NCI-H2196 treated with DMSO at 0.1 percent for 48 hours (cell line): ENCODE results near the gene ANAPC13.

ENCODE experiments used
- DNase-seq: peaks from one replicate; lab custom pipeline; 2025; ENCODE audit not compliant: unreplicated experiment; lab: John Stamatoyannopoulos, UW

ANAPC13 gene, protein sequence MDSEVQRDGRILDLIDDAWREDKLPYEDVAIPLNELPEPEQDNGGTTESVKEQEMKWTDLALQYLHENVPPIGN

DNA sequence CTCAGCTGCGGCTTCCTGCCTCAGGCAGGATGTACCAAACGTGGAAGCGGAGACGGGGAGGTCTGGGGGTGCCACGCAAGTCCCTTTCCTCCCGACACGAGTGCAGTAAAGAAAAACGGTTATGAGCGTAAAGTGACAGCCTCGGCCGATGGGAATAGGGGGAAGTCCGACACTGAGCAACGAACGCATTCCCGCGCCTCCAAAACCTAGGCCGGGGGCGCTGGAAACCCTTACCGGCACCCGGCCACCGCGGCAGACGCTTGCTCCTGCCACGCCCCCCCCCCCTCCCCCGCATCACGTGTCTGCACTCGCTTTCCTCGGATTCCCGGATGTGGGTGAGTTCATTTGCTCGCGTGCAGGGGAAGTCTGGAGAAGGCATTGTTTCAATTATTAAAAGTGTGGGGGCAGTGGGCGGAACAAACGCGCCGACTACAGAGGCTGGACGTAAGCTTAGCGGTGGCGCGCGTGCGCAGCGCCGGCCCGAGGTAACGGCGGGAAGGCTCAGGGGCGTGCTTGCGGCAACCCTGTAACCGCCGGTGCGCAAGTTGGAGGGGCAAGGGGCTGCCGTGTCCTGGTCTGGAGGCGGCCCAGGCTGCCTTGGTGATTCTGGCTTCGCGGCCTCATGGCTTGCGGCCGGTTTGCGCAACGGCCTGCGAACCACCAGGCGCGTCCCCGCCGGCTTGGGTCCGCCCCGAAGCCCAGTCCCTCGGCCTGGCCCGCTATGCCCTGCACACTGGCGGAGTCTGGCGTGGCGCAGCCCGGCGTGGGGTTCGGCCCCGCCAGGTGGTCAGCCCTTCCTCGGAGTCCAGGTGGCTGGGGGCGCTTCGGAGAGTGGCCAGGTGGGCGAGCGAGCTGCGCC, at the start of gene ANAPC13, which contains the start of gene CEP63:
Gene ANAPC13, minus strand, starts transcription at position 268 of the 859 bp plus-strand sequence. CDS start 3,081 bp downstream, outside the sequence.
Gene CEP63, plus strand, starts transcription at position 340 of the 859 bp plus-strand sequence. CDS start 9,264 bp downstream, outside the sequence.
- DNase-seq, result peak; percentile 99

DNA sequence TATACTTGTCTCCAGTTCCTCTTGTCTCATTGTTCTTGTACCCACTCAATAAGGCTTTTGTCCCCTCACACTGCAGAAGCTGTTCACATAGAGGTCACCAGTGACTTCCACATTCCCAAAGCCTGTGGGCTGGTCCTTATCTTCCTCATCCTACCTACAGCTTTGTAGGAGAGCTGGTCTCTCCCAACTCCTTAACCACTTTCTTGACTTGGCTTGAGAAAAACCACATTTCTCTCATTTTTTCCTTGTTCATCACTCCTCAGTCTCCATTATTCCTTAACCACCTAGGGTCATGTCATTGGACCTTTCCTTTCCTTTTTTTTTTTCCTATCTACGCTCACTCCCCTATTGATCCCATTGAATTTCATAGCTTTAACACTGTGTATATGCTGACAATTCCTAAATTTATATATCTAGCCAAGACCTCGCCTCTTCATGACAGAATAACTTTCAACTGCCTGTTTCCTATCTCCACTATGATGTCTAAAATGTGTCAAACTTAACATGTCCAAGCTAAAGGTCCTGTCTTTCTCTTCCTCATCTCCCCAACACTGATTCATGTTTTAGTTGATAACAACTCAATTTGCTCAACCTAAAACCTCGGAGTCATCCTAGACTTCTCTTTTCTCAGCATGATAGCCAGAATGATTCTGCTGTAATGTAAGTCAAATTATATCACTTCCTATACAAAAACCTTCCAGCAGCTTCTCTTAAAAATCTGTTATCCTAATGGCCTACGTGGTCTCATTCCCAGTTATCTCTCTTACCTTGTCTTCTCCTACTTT, 49.6 kb upstream of the ANAPC13 start:
- DNase-seq, result no peak

DNA sequence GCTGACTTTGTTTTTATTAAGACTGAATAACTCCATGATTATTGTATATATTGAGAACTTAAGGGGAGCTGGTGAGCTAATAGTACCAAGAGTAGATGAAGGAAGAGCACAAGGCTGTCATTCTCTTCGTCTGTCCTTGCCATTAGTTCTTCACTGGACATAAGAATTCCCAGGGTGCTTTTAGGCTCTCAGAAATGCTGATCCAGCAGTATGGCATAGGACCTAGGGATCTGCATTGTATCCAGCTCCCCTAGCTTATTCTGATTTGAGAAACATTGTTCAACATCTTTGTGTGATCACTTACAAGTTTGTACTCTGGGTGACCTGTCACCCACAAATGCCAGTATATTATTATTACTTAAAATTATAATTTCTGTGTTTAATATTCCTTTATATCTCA, 47.7 kb upstream of the ANAPC13 start:
- DNase-seq, result no peak

DNA sequence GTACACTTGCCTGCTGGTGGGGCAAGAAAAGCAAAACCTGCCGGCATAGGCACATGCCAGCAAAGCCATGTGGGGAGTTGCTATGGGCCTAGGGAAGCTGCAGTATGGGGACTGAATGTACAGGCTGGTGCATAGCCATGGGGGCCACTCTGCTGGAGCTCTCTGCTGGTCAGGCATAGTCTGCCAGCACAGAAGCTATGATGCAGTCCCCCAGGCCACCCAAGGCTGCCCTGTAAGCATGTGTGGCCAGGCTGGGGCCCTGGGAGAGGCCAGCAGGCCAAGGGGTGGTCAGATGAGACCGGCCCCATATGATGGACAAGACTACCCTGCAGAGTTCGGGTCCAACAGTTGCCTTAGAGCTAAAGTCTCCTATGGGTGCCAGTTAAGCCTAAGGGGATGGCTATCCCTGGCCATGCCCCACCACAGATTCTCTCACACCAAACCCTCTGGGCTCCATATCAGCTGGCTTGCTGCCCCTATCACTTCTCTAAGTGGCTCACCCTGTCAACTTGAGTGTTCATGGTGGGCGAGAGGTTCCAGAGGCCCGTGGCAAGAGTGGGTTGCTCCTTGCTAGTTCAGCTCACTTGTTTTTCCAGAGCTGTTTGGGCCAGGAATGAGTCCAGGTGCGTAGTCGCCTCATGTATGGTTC, 41.9 kb upstream of the ANAPC13 start:
- DNase-seq, result no peak

DNA sequence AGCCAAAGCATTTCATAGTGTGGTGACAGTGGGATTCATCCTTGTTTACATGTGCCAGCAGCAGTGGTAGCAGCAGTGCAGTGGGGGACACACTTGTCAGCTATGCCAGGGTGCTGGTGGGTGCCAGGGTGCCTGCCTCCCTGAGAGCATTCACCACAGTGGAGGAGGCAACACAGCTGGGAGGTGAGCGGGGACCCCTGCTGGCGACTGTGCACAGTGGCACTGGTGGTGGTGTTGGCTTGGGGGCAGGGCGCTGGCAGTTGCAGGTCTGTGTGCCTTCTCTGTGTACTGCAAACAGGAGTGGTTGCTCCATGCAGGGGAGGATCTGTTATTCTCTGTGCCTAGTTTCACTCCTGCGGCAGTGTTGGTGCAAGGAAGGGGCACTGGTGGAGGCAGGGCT, 41.3 kb upstream of the ANAPC13 start:
- DNase-seq, result no peak

DNA sequence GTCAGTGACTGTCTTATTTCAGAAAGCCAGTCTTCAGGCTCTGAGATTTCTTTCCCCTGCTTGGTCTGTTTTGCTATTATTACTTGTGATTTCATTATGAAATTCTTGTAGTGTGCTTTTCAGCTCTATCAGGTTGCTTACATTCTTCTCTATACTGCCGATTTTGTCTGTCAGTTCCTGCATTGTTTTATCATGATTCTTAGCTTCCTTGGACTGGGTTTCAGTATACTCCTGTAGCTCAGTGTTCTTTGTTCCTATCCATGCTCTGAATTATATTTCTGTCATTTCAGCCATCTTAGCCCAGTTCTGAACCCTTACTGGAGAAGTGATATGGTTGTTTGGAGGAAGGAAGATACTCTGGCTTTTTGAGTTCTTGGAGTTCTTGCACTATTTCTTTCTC, 40.5 kb upstream of the ANAPC13 start:
- no peak for DNase-seq

DNA sequence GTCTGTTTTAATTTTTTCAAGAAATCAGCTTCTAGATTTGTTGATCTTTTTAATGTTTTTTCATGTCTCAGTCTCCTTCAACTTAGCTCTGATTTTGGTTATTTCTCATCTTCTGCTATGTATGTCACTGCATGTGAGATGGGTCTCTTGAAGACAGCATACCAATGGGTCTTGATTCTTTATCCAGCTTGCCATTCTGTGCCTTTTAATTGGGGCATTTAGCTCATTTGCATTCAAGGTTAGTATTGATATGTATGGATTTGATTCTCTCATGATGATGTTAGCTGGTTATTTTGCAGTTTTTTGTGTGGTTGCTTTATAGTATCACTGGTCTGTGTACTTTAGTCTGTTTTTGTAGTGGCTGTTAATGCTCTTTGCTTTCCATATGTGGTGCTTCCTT, 39.5 kb upstream of the ANAPC13 start:
- no peak for DNase-seq

DNA sequence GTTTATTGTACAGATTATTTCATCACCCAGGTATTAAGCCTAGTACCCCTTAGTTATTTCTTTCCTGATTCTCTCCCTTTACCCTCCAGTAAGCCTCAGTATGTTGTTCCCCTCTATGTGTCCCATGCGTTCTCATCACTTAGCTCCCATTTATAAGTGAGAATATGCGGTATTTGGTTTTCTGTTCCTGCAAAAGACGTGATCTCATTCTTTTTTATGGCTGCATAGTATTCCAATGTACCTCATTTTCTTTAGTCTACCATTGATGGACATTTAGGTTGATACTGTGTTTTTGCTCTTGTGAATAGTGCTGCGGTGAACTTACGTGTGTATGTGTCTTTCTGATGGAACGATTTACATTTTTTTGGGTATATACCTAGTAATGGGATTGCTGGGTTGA, 36.8 kb upstream of the ANAPC13 start:
- DNase-seq, result no peak

DNA sequence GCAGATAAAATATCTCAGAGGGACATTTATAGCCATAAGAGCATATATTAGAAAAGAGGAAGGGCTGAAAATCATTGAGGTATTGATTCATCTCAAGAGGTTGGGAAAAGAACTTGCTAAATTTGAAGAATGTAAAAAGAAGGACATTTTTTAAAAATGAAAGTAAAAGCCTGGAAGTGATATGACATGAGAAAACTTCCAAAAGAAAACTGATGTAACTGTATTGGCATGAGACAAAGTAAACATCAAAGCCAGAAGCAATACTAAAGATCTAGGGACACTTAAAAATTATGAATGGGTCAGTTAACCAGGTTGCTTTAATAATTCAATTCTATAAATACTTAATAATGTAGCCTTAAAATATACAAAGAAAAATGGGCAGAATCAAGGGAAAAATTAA, 32.0 kb upstream of the ANAPC13 start:
- no peak for DNase-seq

DNA sequence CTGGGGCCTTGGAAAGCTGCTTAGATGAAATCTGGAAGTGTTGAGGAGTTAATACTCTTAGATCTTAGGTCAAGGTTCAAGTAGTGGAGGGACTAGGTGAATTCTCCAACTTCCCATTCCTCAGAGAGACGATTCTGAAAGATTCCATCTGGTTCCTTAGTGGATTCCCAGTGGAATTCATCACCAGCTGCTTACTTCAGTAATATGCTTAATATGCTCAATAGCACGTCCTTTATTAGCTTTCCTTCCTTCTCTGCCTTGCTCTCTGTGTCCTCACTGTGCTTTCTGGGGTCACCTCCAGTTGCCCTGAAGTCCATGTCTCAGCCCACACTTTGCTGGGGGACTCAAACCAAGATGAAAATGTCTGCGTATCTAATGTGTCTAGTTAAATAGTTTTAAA, 31.1 kb upstream of the ANAPC13 start:
- DNase-seq, result no peak

DNA sequence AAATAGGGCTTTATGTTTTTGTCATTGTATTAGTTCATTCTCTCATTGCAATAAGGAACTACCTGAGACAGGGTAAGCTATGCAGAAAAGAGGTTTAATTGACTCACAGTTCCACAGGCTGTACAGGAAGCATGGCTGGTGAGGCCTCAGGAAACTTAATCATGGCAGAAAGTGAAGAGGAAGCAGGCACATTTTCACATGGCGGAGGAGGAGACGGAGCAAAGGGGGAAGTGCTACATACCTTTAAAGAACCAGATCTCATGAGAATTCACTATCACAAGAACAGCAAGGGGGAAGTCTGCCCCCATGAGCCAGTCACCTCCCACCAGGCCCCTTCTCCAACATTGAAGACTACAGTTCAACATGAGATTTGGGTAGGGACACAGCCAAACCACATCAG, 25.7 kb upstream of the ANAPC13 start:
- DNase-seq, result no peak

DNA sequence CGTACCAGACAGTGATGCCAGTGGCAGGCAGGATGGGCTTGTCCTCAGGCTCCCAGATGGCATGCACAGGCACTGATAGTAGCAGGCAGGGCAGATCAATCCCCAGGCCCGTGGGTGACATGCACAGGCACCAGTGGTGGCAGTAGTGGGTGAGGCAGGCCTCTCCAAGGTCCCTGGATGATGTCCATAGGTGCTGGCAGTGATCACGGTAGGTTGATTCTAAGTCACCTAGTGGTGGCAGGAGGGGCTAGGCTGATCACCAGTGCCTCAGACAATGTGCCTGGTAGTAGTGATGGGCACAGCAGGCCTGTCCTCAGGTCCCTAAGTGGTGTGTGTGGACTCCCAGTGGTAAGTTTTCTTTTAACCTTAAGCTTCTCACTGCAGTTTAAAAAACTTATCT, 19.7 kb upstream of the ANAPC13 start:
- no peak for DNase-seq

DNA sequence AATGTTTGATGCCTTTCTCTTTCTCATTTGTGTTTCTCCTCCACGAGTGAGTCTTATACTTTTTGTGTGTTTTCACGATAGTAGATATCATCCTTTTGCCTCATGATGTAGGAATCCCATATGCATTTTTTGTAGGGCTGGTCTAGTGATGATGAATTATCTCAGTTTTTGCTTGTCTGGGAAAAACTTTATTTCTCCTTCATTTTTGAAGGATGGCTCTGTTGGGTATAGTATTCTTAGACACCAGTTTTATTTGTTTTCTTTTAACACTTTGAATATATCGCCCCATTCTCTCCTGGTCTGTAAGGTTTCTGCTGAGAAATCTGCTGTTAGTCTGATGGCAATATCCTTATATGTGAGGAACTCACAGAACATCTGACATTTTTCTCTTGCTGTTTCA, 18.3 kb upstream of the ANAPC13 start:
- DNase-seq, result no peak

DNA sequence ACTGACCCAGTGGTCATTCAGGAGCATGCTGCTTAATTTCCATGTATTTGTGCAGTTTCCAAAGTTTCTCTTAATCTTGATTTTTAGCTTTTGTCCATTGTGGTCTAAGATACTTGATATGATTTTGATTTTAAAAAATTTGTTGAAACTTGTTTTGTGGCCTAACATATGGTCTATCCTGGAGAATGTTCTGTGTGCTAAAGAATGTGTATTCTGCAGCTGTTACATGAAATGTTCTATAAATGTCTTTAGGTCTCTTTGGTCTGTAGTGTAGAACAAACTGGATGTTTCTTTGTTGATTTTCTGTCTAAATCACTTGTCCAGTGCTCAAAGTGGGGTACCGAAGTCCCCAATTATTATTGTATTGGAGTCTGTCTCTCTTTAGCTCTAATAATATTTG, 17.5 kb upstream of the ANAPC13 start:
- no peak for DNase-seq

DNA sequence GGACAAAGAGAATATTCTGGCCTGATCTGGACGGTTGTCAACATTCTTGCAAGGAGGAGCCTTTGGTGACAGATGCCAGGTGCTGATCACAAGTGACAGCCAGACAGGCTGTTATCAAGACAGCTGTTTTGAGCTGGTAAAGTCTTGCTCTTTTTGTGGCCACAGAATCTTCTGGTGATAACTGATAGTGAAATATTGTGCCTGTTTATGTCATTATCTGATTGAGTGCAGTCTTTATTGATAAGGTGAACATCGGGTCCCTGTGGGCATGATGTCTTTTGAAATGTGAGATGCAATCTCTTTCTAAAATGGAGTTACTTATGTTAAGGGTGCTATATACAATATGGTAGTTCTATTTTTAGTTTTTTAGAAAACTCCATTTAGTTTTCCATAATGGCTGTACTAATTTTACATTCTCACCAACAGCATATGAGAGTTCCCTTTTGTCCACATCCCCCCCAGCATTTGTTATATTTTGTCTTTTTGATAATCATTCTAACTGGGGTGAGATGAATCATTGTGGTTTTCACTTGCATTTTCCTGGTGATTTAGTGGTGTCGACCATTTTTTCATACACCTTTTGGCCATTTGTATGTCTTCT, 10.8 kb upstream of the ANAPC13 start:
- DNase-seq, result no peak

DNA sequence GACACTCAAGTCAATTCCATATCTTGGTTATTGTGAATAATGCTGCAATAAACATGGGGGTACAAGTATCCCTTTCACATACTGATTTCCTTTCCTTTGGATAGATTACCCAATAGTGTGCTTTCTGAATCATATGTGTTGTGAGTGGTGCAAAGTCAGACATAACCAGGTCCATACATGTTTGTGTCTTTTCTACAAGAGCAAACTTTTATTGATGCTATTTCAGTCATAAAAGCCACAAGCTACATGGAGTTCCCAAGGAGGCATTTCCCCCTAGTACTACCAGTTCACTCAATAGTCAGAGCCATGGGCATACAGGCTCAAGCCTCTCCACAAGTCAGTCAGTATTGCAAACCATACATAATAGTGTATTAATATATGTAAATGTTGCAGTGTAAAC, 10.2 kb upstream of the ANAPC13 start:
- no peak for DNase-seq

DNA sequence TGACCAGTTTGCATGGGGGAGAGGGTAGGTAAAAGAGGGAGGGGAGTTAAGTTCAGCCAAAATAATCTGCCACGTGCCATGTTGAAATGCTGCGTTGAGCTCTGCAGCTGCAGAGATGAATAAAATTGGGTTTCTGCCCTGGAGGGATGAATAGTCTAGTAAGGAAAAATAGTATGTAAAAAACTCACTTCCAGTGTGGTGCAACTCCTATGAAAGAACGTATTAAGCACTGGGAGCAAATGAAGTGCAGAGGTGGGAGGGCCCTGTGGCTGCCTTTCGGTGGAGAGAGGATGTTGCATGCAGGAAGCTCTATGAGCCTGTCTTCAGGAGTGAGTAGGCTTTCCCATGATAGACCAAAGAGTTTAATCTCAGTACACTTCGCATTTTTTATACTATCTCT, 8.7 kb upstream of the ANAPC13 start:
- no peak for DNase-seq

DNA sequence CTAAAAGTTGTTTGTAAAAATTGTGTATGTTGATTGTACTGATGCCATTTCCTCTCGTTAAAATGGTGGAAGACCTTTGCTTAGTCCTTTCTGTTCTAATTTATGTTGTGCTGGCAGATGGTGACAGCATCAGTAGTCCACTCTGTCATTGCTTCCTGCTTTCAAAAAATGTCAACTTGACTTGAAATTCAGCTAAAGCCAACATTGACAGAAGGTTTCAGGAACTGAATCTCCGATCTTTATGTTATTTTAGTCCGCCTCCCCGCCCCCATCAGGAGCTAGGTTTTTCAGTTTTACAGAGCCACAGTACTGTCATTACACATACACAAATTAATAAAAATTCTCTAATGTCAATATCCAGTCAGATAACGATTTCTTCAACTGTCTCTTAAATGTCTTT, 1.6 kb upstream of the ANAPC13 start:
- no peak for DNase-seq

DNA sequence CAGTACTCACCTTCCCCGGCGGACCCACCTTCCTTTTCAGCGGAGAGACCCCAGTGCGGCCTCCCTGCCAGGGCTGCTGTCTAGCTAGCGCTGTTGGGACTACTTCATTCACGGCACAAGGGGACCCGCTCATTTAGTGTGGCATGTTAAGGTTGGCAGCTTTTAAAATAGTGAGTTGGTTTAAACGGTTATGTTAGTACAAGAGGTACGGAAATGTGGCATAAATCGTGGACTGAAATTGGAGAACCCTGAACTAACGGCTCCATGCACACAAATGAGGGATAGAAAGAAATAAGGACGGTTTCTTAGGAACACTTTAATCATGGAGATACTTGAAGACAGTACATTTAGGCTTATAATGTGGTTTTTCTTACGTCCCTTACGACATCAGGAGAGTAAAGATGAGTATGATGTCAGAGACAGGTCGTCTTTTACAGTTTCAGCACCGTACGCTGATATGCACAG, 824 bp upstream of the ANAPC13 start:
- DNase-seq, result no peak

DNA sequence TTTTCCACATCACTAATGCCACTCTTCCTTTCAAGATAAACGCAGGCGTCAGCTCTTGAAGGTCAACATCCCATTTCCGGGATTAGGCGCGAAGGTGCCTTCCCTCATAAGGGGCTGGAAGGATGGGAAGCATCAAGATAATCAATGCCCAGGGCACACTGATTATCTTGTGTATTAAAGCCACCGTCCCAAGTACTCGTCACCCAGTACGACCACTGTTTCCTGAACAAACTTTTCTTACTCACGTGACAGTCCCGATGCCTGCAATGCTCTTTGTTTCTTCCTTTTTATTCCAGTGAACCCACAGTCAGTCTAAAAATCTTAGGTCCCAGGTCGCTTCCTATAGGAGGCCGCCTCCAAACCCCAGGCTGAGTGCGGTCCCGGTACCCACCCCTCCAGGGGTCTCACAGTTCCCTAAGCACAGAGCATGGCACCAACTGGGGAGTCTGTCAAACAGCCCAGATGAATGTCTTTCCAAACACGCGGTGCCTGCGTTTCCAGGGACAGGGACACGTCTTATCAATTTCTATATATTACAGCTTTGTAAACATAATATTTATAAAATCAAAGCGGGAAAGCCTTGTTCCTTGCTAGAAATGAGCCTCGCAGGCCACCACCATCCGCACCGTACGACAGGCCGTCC, 589 bp downstream of the ANAPC13 start:
- DNase-seq, result no peak
